ENCODE measurements around the gene IL5.

GRCh38 chr5:132504746-132505145 is 38.6 kb downstream of the IL5 start:
- TF ChIP-seq, protein P1, sequence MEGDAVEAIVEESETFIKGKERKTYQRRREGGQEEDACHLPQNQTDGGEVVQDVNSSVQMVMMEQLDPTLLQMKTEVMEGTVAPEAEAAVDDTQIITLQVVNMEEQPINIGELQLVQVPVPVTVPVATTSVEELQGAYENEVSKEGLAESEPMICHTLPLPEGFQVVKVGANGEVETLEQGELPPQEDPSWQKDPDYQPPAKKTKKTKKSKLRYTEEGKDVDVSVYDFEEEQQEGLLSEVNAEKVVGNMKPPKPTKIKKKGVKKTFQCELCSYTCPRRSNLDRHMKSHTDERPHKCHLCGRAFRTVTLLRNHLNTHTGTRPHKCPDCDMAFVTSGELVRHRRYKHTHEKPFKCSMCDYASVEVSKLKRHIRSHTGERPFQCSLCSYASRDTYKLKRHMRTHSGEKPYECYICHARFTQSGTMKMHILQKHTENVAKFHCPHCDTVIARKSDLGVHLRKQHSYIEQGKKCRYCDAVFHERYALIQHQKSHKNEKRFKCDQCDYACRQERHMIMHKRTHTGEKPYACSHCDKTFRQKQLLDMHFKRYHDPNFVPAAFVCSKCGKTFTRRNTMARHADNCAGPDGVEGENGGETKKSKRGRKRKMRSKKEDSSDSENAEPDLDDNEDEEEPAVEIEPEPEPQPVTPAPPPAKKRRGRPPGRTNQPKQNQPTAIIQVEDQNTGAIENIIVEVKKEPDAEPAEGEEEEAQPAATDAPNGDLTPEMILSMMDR (IDR thresholded peaks at IDR 0.05; ENCODE audit: low read depth, low read length, poor library complexity, severe bottlenecking), result no peak
- no peak for TF ChIP-seq EZH2phosphoT487 (IDR thresholded peaks at IDR 0.05; ENCODE audit: borderline replicate concordance, low read length)
